OCI-LY3 (cell line): Measurements from ENCODE around the gene SETDB2.

Experiments used
- EZH2phosphoT487 ChIP-seq: fragments of 200-600 bp; shearing (Covaris generic); IDR thresholded peaks from 2 replicates; pipeline ENCODE4 v1.6.1; 2018; ENCODE audit warnings: antibody characterized with exemption, mixed run types, low read depth
- TF ChIP-seq, protein P1 (sequence below): fragments of 200-600, 300-600 bp; sonication (generic); IDR thresholded peaks from 2 replicates; pipeline ENCODE4 v1.5.1; 2014; ENCODE audit warnings: antibody characterized with exemption, low read length, low read depth

DNA sequence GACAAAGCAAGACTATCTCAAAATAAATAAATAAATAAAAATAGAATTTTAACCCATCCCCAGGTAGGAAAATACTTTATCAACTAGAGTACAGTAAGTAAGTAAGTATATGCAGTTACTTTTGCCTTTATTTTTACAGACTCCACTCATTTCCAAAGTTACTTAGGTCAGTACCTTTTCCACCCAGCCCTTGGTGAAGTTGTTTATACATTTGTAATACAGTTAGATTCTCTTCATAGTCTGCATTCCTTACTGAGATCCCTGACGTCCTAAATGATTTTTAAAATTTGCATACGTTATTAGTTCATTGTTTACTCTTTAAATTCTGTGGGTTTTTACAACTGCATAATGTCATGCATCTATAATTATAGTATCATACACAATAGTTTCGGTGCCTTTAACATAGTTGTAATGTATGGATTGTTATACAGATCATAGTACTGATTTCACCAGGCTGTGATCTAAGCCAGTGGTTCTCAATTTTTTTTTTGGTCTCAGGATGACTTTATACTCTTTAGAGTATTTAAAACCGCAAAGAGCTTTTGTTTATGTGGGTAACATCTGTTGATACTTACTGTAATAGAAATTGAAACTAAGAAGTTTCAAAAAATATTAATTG is 10.4 kb downstream of the SETDB2 start:
- TF ChIP-seq, protein P1, sequence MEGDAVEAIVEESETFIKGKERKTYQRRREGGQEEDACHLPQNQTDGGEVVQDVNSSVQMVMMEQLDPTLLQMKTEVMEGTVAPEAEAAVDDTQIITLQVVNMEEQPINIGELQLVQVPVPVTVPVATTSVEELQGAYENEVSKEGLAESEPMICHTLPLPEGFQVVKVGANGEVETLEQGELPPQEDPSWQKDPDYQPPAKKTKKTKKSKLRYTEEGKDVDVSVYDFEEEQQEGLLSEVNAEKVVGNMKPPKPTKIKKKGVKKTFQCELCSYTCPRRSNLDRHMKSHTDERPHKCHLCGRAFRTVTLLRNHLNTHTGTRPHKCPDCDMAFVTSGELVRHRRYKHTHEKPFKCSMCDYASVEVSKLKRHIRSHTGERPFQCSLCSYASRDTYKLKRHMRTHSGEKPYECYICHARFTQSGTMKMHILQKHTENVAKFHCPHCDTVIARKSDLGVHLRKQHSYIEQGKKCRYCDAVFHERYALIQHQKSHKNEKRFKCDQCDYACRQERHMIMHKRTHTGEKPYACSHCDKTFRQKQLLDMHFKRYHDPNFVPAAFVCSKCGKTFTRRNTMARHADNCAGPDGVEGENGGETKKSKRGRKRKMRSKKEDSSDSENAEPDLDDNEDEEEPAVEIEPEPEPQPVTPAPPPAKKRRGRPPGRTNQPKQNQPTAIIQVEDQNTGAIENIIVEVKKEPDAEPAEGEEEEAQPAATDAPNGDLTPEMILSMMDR = no peak
- TF ChIP-seq EZH2phosphoT487 = no peak
